NCI-H1105 (cell line): ENCODE results near the gene OR1S2.
"Not testable (repeated sequence)": the region's sequence is repeated elsewhere in the genome, so short reads cannot be mapped to it uniquely, and the experiment has no call there.

ENCODE experiments used
- DNase-seq: peaks from one replicate; lab custom pipeline; 2025; lab: John Stamatoyannopoulos, UW

The OR1S2 gene, protein sequence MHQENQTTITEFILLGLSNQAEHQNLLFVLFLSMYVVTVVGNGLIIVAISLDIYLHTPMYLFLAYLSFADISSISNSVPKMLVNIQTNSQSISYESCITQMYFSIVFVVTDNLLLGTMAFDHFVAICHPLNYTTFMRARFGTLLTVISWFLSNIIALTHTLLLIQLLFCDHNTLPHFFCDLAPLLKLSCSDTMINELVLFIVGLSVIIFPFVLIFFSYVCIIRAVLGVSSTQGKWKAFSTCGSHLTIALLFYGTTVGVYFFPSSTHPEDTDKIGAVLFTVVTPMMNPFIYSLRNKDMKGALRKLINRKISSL

DNA sequence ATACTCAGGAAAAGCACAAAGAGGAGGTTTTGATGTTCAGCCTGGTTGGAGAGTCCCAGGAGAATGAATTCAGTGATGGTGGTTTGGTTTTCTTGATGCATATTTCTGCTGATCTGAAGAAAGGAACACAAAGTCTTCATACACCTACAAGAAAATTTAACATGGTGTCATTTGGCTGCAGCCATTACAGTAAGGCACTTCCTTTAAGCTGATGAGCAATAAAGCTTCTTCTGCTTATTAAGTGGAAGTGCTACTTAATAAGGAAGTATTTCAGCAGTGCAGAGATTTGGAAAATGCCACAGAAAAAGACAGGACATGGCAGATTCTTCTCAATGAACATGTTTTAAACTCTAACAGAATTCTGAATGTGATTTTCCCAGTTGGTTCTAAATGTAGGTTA lies at the start of gene OR1S2:
Gene OR1S2 (minus strand): TSS at position 101 of the 400 bp plus-strand sequence. CDS start 0 bp downstream, at position 101.
- DNase-seq = no peak

DNA sequence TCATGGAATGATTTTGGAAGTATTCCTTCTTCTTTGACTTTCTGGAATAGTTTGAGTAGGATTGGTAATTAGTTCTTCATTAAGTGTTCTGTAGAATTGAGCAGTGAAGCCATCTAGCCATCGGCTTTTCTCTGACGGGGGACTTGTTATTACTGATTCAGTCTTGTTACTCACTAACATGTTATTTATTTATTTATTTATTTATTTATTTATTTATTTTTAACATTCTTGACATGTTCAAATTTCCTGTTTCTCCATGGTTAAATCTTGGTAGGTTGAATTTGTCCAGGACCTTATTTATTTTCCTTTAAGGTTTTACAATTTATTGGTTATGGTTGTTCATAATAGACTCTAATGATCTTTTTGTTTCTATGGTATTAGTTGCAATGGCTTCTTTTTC lies 40.0 kb upstream of the OR1S2 start:
- DNase-seq = no peak

DNA sequence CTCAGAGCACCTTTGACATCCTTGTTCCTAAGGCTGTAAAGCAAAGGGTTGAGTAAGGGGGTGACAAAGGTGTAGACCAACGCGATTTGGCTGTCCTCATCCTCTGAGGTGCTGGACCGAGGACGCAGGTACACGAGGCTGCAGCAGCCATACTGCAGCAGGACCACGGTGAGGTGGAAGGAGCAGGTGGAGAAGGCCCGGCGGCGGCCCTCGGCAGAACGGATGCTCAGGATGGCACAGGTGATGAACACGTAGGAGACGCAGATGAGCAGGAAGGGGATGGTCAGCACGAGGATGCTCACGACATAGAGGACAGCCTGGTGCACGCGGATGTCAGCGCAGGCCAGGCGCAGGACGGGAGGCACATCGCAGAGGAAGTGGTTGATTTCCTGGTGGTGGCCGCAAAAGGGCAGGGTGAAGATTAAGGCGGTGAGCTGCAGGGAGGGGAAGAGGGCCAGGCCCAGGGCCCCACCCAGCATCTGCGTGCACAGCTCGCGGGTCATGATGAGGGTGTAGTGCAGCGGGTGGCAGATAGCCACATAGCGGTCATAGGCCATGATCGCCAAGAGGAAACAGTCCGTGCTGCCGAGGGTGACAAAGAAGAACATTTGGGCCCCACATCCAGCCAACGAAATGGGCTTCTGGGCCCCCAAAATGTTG lies 24.1 kb upstream of the OR1S2 start:
- DNase-seq = no peak

DNA sequence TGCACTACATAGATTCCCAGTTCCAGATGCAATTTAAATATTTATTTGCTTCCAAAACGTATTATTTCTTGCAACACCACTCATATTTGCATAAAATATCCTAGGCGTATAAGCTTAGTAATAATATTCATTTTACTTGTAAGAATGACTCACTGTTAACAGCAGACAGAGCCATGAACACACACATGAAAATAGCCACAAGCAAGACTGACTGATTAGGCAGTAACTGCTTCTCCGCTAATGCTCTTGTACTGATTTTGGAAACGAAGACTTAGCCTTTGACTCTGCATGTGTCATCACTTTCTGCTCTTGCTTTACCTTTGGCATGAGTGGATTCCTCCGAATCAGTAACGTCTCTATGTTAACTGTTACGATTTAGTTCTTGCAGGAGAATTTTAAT lies 18.8 kb upstream of the OR1S2 start:
- no peak for DNase-seq

DNA sequence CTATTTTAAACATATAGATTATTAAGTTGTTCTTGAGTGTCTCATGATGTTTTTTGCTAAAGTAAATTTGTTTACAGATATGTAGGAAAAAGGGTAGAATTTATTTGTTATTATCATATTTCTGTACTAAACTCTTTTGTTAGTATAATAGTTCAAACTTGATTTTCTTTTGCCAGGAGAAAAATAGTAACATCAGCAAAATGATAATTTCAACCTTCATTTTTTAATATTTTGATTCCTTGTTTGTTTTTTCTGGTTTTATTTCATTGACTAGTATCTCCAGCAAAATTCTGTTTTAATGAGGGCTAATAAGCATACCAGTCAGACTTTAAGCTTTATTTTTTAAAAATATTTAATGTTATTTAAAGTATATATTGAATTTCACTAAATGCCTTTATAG lies 12.5 kb upstream of the OR1S2 start:
- no peak for DNase-seq

DNA sequence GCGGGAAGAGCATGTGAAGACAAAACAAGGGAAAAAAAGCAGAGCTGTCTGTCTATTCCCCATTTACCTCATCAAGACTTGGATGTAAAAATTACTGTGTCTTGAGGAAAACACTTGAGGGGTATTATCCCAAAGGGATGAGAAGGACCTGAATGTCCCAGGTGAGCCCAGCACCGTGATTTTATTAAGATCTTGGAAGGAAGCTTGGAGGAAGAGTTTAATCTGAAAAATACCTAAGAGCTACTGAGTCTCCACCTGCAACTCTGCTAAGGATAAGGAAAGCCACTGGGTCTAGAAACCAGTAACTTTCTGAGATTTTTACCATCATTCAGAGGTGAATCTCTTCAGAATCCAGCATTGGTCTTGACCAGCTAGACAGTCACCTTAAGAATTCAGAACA lies 8.5 kb upstream of the OR1S2 start, which contains the start of gene OR1S1:
Gene OR1S1 (plus strand): TSS at position 301 of the 400 bp plus-strand sequence.
- DNase-seq = not testable (repeated sequence)

DNA sequence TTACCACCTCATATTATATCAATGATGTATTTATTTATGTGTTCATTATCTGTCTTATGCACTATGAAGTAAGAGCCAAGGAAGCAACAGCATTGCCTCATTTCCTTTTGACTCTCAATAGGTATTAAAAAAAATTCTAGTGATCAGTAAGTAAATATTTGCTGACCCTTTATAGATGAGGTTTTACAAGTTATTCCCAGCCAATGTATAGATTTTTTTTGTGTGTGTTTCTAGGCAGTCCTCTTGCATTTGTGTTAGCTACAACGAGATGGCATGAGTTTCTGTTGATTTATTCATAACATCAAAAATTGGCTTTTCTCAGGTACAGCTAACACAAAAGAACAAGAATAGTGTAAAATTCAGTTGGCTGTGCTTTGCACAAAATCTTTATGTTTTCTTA lies 4.7 kb downstream of the OR1S2 start:
- no peak for DNase-seq

DNA sequence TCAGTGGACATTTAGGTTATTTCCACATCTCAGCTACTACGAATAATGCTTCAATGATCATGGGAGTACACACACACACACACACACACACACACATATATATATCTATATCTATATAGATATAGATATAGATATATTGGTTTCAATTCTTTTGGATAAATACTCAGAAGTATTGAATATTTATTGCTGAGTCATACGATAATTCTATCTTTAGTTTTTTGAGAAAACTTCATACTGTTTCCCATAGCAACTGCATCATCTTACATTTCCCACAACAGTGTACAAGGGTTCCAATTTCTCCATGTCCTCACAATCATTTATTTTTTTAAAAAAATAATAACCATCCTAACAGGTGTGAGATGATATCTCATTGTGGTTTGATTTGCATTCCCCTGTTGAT lies 8.0 kb downstream of the OR1S2 start:
- DNase-seq = no peak

DNA sequence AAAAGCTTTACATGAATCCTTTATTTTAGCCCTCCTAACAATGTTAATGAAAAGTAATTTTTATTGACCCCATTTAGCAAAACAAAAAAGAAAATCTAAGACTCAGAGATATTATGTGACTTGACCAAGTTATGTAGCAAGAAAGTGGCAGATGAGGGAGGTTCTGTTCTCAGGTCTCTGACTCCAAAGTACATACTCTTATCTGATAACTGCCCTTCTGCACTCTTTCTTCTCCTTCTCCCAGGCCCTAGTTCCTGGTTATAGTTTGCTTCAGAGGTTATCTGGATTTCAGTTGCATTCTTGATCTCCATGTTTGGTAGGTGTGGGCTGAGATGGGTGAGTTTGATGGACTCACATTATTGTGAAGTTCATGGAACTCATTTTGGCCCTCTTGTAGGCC lies 10.6 kb downstream of the OR1S2 start:
- no peak for DNase-seq

DNA sequence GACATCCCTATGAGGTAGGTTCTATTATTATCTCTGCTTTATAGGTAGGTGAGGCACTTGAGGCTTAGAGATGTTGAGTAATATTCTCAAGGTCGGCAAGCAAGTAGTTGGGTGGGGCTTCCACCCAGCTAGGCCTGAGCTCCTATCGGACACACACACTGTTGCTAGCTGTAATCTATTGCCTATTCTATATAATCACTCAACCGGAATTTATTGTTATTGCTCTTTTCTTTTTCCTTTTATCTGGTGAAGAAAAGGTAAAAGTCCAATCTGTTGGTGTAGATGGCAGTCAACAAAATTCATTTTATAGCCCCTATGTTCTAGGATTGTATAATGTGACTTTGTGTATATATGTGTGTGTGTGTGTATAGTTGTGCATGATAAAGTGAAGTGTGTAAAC lies 11.7 kb downstream of the OR1S2 start:
- DNase-seq = no peak

DNA sequence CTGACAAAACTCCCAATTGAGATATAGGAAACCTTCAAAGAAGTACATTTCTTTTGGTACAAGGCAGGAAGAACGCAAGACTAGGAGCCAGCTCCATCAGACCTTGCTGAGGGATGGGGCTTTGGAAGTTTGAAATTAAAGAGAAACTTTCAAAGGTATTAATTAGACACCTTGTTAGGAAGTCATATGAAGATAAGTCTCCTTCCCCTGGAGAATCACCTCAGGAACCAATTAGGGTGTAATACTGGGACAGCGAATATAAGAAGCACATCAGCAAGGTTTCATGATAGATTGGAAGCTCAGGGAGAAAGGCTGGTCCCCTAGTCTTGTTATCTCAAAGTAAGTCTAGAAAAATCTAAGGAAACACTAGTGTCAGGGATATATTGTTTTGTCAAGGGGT lies 15.2 kb downstream of the OR1S2 start, which contains the start of gene OR9Q2:
Gene OR9Q2 (plus strand): TSS at position 301 of the 400 bp plus-strand sequence. CDS start 1,421 bp downstream, outside the sequence.
- DNase-seq = no peak

DNA sequence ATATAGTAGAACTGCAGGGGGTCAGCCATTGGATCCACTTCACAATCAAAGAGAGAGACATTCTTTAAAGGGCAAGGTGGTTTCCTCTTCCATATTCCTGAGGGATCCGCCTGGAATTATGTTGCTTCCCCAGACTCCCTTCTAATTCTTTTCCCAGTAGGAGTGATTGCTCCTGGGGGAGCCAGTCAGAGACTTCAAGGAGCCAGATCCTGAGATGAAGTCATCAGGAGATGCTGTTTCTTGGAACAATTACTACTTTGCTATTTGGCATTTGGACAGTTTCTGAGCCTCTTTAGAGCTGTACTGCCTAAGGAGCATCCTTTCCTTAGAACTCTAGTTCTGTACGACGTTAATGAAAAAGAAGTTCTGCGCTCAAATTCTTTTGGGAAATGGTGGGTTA lies 17.0 kb downstream of the OR1S2 start:
- DNase-seq = no peak

DNA sequence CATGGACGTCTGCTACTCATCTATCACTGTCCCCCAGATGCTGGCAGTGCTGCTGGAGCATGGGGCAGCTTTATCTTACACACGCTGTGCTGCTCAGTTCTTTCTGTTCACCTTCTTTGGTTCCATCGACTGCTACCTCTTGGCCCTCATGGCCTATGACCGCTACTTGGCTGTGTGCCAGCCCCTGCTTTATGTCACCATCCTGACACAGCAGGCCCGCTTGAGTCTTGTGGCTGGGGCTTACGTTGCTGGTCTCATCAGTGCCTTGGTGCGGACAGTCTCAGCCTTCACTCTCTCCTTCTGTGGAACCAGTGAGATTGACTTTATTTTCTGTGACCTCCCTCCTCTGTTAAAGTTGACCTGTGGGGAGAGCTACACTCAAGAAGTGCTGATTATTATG lies 24.3 kb downstream of the OR1S2 start:
- DNase-seq = no peak

DNA sequence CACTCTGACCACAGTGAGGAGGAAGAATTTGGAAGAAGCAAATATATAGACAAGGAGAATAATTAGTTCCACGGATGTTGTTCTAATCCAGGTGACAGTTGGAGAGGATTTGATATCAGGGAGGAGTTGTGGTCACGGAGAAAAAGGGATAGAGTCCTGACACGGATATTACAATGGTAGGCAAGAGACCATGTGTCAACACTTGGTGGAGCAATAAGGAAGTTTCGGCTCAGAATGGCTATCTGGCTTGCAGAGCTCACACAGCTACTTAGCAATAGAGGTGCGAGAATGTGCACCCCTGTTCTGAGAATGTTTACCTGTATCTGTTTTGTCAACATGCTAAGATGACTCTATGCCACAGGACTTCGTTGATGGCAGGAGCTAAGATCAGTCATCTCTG lies 25.5 kb downstream of the OR1S2 start:
- no peak for DNase-seq

DNA sequence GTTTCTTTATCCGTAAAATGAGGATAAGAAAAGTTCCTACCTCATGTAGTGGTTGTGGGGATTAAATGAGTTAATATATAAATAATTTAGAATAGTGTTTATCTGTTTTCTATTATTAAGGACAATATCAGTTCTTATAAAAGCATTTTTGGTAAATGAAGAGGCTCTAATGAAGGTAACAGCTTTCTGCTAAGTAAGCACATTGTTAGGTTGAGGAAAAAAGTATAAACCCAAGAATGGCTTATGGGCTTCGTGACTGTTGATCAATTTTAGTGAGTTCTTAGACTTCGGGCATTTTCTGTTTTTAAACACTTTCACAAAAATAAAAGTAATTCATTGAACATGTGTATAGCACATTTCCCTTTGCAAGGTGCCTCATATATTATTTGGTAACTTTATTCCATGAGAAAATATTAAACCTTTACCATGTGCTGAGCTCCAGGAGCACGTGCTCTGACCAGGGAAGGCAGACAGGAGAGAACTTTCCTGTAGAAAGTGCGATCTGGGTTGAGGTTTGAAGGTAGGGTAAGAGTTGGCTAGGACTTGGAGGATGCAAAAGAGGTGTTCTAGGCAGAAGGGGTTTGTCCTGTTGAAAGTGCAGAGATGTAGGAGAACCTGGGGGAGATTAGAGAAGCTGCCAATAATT lies 26.4 kb downstream of the OR1S2 start:
- DNase-seq = no peak

DNA sequence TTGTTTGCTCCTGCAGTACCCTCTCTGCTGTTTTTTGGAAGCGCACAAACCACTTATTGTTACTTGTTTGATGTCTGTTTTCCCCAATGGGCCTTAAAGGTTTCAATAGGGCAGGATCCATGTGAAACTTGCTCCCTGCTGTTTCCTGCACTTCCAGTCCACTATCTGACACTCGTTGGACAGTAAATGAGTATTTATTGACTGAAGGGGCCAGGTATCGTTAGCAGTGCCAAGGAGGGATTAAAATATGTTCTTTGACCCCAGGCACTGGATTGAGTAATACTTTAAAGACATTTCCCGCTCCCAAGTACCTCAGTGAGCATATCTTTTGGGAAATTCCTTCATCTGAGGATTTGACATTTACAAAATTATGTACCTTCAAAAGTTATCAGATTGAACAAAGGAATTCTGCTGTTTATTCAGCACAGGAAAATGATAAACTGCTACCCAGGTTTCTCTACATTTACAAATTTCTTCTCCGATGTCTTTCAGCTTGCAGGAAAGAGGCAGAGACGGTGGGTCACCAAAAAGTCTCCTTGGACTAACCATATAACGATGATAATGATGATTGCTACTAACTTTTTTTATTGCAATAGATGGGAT lies 38.3 kb downstream of the OR1S2 start:
- DNase-seq = no peak

DNA sequence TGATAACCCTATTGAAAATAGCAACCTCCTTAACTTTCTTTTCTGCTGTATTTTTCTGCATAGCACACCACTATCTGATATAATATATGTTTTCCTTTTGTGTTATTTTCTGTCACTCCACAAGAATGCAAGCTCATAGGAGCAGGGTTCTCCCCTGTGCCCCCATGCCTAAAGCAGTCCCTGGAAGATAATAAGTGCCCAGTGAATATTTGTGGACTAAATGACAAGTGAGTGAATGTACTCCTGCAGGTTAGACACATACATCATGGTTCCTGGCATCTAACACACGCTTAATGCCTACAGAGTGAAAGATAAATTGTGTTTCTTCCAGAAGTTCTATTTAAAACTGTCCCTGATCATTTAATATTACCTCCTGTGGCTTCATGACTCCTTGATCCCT lies 39.0 kb downstream of the OR1S2 start:
- DNase-seq = no peak

DNA sequence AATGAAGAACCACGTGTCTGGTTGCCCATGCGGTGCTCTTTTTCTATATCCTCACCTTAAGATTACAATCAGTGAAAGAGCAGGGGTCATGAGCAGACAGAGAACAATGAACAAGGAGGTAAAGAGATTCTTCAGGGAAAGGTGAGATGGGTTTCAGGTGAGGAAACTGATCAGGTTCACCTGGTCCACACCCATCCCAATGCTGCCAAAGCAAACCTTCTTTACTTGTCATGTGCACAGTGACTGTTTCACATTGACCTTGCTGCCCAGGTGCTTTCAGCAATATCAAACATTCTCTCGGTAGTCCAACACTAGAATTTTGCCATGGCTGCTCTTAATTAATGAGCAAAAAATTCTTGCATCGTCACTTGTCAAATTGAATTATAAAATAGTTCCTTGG lies 39.6 kb downstream of the OR1S2 start:
- DNase-seq = no peak
